Bronchial epithelial cell (primary cell): ENCODE measurements around the gene SNCA. TPM values are rescaled to one million over a fixed set of nuclear protein-coding genes. Genes with fewer than 3 reads are reported as not detected.

Source experiments
- DNase-seq: peaks from one replicate; pipeline ENCODE4 v3.0.0-alpha.2; 2010; ENCODE audit warnings: low read depth
- FAIRE-seq: peaks from 2 replicates; lab custom pipeline; 2011; peaks lifted over from hg19 to GRCh38; lab: Jason Lieb, UNC
- H3K27me3 ChIP-seq: 2 replicates; pipeline ENCODE4 v1.5.1; 2011; ENCODE audit warnings: low read length; ENCODE audit not compliant: control insufficient read depth, insufficient read depth
- H3K36me3 ChIP-seq: 2 replicates; pipeline ENCODE4 v1.5.1; 2011; ENCODE audit warnings: low read length; ENCODE audit not compliant: control insufficient read depth, insufficient read depth
- H3K4me3 ChIP-seq: 2 replicates; pipeline ENCODE4 v1.5.1; 2011; ENCODE audit warnings: mild to moderate bottlenecking, low read depth, low read length, control low read depth
- CTCF ChIP-seq: IDR thresholded peaks from 2 replicates; pipeline ENCODE4 v1.5.1; 2011; ENCODE audit warnings: mild to moderate bottlenecking, moderate library complexity, low read length, control low read depth, inconsistent platforms; ENCODE audit not compliant: insufficient read depth, severe bottlenecking
- total RNA-seq: library from RNA; depleted of rRNA; stranded (reverse); fragments of >200 nt; gene quantifications from 2 replicates; pipeline ENCODE4 v1.2.1, GENCODE V29; 2014

The SNCA gene
- total RNA-seq, 1 donor from 2014 or later = 31.6 TPM

DNA sequence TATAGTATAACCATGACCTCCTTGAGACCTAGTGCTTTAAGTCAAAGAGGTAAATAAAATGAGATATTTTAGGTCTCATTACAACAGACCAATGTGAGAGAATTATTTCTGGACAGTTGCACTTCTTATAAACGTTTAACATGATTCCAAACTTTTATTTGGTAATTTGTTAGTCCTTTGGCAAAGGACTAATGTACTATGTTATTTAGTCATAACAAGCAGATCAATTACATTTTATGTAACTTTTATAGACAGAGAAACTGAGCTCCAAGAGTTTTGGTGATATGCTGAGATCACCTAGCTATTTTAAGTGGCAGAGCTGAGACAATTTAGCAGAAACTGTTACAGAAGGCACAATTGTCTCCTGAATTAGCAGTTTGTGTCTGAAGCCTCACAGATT, 2.6 kb upstream of the SNCA start:
- no peak for DNase-seq
- no peaks in the 10 kb centered on the region for H3K27me3 ChIP-seq
- FAIRE-seq = no peak
- peaks cover 1% of the 10 kb centered on the region for H3K36me3 ChIP-seq
- no peak for TF ChIP-seq CTCF
- no peak overlapping the region for H3K4me3 ChIP-seq

GRCh38 chr4:89837993-89838390, 1.0 kb upstream of the SNCA start:
- peaks cover 2% of the 10 kb centered on the region for H3K36me3 ChIP-seq
- peak overlapping the region; percentile 81 for H3K4me3 ChIP-seq
- H3K27me3 ChIP-seq = no peaks in the 10 kb centered on the region
- DNase-seq (peak; percentile 52), FAIRE-seq (no peak)
- TF ChIP-seq CTCF = no peak

DNA sequence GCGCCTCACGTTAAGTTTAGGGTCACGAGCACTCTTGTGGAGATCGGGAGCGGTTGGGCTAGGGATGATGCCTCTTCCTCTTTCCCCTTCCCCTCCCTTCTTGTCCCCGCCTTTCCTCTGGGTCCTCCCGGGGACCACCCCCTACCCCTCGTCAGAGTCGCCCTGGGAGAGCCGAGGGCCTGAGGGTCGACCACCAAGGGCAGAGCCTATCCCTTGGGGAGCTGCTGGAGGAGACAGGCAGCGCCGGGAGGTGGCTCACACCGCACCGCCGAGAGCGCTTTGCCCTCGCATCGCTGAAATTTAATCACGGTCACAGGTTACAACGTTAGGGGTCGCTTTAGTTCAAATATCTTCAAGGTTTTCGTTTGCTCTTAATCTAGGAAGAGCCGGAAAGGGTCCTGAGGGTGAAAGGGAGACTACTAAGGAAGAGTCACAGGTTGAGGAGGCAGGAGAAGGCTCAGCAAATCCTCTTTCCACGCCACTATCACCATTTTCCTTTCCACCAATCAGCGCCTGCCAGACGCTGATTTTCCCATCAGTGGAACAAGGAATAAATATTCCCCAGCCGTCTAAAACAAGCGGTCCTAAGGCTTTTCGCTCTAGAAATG, 528 bp upstream of the SNCA start:
- Histone ChIP-seq H3K4me3 (peak overlapping the region; percentile 81), H3K27me3 (no peaks in the 10 kb centered on the region), H3K36me3 (peaks cover 2% of the 10 kb centered on the region)
- FAIRE-seq = peak; percentile 50
- DNase-seq = peak; percentile 67
- TF ChIP-seq CTCF = peak; percentile 32

GRCh38 chr4:89836031-89836745, 773 bp downstream of the SNCA start:
- TF ChIP-seq CTCF = no peak
- Histone ChIP-seq H3K4me3 (peak overlapping the region; percentile 81), H3K27me3 (no peaks in the 10 kb centered on the region), H3K36me3 (peaks cover 4% of the 10 kb centered on the region)
- DNase-seq = no peak
- FAIRE-seq = no peak

DNA sequence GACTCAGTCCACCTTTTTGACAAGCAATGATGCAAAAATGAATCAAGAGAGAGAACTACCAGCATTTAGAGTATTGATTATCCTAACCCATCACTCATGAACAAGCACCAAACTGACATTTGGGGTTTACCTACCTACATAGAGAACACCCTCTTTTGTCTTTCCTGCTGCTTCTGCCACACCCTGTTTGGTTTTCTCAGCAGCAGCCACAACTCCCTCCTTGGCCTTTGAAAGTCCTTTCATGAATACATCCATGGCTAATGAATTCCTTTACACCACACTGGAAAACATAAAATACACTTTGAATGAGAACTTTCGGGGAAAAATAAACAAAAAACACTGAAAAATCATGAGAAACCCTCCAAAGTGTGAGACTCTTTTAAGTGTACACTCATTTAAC, 1.5 kb downstream of the SNCA start:
- Histone ChIP-seq H3K36me3 (peaks cover 4% of the 10 kb centered on the region), H3K27me3 (no peaks in the 10 kb centered on the region), H3K4me3 (no peak overlapping the region)
- no peak for TF ChIP-seq CTCF
- DNase-seq (no peak), FAIRE-seq (no peak)
